Ureter (tissue), 1 donor: ENCODE measurements around the gene RASL12. TPM values are rescaled to one million over a fixed set of nuclear protein-coding genes. Genes with fewer than 3 reads are reported as not detected.
"Not testable (repeated sequence)": the region's sequence is repeated elsewhere in the genome, so short reads cannot be mapped to it uniquely, and the experiment has no call there.

Experiments used
- DNase-seq: peaks from one replicate; pipeline ENCODE4 v3.0.0-alpha.2; 2020; ENCODE audit warnings: low spot score
- total RNA-seq: library from RNA; stranded (reverse); gene quantifications from one replicate; pipeline ENCODE4 v1.2.4, GENCODE V29; 2023
- donor health status: DM: yes; HTN: yes; CAD: no.

RASL12 gene
- total RNA-seq, 1 donor from 2014 or later, result 32.8 TPM

DNA sequence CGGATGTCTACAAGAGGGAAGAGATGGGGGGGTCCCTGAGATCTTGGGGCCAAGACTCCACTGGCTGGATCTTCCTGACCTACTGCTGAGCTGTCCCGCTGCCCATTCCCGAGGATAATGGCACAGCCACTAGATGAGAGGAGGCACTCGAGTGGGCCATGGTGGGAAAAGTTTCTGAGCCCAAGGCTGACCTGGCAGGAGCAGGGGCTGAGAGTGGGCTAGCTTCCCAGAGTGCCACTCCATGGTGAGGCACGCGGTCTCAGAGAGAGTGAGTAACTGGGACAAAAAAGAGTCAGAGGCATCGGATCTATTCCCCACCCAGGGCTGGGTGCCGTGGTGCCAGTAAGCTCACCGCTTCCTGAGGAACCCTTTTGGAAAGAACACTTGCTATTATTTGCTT, 11.7 kb downstream of the RASL12 start:
- DNase-seq, result no peak

DNA sequence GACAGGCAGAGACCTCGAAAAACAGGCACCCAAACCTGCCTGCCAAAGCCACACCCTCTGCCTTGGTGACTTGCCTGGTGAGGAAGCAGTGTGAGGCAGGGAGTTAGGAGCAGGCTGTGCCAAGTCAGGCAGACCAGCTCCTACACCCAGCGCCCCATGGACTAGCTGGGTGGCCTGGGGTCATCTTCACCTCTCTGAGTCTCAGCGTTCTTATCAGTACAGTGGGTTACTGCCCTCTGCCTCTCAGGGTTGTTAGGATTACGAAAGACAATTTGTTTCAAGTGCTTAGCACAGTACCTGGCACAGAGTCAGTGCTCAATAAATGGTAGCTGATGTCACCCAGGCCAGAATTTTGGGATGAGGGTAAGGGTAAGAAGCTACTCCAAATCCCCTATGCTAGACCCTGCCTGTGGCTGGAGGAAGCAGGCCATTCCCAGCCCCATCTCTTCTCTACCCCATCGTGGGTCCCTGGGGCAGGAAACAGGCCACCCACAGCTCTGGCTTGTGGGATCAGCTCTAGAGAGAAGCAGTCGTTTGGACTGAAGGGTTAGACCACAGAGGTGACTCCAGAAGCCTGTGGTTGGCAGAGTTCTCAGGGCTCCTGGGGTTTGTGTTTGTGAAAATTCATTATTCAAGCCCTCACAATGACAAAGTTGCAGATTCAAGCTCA, 12.5 kb downstream of the RASL12 start:
- DNase-seq, result no peak

DNA sequence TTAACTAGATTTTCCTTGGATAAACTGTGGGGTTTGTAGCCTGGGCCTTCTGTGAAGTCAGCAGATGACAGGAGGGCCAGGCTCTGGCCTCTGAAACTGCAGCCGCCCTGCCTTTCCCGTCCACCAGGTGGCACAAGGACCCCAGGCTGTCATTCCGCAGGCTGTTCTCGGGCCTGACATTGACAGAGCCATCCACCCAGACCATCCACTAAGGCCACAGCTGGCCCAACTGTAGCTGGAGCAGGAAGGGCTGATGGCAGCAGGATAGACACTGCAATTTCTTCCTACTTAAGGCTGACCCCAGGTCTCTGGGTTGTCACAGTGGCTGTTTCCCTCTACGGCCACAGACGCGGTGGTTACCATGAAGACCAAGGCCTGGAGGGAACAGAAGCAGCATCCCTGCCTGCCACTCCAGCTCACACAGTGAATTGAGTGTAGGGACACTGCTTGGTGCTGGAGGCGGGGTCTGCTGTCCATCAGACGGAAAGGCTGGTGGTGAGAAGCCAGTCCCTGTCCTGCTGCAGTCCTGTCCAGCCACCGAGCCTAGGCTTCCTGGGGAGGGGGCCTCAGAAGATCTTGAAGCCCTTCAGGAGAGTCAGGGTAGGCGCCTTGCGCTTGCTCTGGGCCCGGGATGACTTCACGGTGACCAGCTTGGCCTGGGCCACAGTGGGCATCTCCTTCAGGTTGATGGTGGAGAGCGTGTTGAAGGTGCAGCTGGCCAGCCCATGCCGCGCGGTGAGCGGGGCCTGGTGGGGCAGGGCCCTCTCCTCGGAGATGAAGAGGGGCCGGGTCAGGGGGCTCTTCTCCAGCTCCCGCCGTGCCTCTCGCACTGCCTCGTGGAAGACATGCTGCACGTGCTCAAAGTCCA, 13.2 kb downstream of the RASL12 start:
- DNase-seq, result peak; percentile 80

DNA sequence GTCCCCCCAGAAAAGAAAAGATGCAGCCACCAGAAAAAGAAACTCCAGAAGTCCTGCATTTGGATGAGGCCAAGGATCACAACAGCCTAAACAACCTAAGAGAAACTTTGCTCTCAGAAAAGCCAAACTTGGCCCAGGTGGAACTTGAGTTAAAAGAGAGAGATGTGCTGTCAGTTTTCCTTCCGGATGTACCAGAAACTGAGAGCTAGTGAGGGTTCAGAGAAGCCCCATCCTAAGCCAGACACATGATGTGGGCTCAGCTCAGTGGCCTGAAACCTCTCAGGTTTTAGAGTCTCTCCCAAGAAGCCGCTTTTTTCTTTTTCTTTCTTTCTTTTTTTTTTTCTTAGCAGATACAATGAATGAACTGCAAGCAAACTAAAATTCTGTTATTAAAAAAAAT, 14.8 kb downstream of the RASL12 start:
- no peak for DNase-seq

DNA sequence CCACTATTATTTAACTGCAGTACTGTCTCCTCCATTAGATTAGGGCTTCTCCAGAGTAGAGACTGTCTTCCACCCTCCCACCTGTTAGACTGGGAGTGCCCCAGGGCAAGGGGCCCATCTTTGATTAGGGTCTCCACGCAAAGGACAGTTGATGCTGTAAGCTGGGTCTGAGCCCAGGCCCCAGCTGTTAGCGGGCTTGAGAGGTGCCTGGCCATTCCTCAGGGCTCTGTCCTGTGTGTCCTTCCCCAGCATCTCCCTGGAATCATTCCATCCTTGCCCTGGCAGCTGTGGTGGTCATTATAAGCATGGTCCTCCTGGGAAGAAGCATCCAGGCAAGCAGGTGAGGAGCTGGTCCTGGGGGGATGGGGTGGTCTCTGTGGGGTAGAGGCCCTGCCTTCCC, 16.5 kb downstream of the RASL12 start:
- DNase-seq, result no peak

DNA sequence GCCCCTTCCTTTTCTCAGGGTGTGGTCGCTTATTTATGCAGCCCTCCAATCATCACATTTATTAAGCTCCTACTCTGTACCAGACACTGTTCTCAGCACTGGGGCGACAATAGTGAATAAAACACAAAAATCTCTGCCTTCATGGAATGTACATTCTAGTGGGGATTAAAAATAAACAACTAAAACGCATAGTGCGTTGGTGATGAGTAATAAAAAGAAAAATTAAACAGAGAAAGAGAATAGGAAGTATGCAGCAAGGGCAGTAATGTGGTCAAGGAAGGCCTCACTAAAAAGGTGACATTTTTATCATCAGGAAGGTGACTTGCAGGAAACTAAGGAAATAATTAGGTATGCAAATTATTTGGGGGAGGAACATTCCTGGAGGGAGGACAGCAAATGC, 17.5 kb downstream of the RASL12 start:
- DNase-seq, result no peak

DNA sequence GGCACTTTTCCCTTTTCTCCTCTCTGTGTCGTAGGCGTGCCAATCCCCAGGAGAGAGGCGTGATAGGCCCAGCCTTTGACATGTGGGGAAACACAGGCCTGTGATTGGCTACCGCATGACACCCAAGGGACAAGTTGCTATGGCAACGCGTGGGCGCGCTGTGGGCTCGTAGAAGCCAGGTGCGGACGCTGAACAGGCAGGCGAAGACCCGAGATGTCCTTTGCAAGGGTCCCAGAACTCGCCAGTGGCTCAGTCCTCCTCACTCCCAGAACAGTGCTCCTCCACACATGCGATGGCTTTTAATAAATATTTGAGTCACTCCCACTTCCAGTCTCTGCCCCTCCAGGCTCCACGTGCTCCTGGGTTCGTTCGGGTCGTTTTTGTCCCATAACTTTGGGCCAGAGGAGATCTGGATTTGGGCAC, 18.4 kb downstream of the RASL12 start:
- peak; percentile 89 for DNase-seq

DNA sequence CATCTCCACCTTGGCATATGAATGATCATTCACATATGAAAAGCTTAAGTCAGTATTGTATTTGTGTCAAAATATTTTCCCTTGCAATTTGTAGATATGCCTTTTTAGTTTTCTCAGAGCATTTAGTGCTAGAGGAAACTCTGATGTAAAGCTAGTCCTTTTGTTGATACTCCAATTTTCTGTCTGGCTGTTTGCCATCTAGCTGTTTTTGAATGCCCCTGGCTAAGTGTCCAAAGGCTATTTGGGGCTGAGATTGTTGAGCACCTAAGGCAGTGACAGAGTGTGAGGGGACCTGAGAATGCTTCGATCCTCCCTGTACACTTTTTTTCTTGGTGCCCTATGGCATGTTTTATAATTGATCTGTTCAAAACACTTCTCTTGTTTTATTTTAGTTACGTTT, 19.6 kb downstream of the RASL12 start:
- no peak for DNase-seq

DNA sequence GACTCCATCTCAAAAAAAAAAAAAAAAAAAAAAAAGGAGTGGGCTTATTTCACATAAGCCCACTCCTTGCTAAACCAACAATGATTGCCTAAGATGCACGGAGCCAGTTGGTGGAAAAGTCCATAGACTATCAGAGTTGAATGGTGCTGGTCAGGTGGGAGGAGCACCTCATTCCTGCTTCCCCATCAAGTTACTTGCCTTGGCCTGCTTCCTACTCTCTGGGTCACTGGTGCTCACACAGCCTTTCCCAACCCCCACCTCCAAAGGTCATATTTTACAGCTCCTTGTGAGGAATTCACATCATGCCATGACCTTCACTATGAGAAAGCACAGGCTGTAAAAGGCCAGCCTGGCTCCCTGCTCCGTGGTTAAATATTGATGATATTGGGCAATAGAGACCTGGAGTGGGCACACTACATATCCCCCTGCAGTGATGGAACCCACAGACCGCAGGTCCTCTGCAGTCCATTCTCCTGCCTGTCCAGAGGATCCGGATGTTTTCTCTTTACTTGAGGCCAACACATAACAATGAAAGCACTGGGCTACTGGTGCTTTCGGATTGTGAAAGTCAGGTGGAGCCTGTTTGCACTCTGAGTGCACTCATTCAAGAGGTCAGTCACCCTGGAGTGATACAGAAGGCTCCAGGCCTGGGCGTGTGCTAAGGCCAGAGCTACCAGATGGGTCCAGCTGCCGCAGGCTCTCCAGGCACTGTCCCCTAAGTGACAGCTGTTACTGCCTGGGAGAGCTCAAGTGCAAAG, 22.9 kb downstream of the RASL12 start, which contains the start of gene SLC51B:
Gene SLC51B (plus strand): TSS at position 664 of the 758 bp plus-strand sequence. CDS start 4,618 bp downstream, outside the sequence.
- no peak for DNase-seq

DNA sequence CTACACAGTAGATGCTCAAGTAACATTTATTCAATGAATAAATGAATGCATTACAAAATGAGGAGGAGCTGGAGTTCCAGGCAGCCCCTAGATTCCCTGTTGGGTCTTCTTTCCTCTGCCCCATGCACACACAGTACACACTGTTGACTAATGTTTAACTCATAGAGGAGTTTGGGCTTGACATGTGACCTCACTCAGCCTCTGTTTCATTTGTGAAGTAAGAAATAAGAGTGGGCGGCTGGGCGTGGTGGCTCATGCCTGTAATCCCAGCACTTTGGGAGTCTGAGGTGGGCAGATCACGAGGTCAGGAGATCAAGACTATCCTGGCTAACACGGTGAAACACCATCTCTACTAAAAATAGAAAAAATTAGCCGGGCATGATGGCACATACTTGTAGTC, 23.6 kb downstream of the RASL12 start:
- DNase-seq, result not testable (repeated sequence)

DNA sequence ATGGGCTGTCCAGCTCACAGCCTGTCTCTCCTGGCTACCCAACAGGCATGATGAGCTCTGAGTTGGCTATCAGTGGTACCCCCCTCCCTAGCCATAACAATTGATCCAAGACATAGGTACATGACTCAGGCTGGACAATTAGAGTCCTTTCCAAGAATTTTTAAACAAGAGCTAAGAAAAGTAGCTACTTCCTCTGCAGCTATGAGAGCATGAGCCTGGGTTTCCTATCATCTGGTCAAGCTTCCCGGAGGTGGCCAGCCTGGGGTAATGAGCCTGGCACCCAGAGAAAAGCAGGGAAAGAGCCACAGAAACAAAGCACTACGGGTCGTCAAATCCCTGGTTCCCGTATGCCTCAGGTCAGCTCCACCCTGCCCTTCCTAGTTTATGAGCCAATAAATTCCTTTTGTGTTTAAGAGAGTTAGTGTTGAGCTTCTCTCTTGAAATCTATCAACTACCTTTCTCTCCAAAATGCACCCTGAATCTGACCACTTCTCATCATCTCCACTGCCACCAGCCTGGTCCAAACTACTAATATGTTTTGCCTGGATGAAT, 24.9 kb downstream of the RASL12 start:
- no peak for DNase-seq

DNA sequence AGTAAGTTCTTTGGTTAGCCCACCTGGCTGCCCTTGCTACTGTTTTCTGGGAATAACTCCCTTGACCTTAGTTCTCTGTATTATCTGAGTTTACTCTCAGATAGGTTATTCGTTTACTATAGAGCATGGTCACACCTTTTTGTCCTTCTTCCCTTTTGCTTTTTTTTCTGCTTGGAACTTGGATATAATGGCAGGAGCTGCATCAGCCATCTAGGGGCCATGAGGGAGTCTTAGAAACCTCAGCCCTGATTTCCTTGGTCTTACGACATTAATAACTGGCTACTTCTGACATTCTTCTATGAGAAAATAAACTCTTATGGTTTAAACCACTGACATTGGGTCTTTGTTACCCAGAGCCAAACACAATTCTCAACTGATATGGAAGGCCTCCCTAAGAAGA, 26.0 kb downstream of the RASL12 start:
- no peak for DNase-seq

DNA sequence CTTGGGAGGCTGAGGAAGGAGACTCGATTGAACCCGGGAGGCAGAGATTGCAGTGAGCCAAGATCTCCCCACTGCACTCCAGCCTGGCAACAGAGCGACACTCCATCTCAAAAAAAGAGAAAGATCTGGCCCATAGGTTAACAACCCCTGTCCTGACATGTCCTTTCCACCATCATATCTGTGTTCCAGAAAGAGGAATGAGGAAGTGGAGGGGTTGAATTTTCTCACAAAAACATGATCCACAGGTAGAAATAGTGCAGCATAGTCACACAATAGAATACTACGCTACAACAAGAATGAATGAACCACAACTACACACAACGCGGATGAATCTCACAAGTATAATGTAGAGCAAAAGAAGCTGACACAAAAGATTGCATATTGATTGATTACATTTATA, 27.3 kb downstream of the RASL12 start:
- DNase-seq, result no peak

DNA sequence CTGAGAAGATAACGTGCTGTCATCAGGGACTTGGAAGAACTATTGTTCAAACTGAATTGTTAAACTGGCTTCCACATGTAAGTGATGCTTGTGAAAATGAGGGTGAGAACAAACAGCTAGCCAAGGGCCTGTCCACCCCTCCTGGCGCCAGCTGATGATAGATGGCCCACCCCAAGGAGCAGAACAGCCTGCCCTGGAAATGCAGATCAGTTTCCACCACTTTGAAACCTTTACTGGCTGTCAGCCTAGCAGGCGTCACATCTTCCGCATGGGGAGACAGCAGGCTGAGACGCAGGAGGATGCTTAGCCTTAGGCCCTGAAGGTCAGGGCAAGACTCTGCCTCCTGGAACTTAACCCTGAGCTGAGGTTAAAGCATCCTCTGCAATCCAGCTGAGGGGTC, 29.0 kb downstream of the RASL12 start:
- no peak for DNase-seq

DNA sequence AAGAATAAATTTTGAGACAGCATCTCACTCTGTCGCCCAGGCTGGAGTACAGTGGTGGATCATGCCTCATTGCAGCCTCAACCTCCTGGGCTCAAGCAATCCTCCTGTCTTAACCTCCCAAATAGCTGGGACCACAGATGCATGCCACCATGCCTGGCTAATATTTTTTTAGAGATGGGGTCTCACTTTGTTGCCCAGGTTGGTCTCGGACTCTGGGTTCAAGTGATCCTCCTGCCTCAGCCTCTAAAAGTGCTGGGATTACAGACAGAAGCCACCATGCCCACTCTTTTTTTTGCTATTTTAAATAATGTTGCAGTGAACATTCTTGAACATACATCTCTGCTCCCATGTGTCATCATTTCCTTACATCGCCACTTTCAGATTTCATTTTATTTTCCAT, 29.4 kb downstream of the RASL12 start:
- DNase-seq, result no peak

DNA sequence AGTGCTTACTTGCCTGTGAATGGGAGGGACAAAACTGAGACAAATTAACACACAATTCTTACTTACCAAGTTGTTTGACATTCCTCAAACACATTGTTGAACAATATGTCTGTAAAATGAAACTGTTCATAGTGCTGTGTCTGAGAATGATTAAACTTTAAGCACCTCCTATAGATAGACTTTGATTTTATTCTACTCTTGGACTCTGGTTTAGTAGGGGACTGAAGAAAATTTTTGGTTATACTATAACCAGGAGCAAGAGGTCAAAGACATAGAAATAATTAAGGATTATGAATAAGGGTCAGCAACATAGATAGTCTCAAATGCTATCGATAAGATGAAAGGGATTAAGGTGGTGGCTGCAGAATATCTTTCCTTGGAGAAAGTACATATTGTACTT, 30.5 kb downstream of the RASL12 start:
- DNase-seq, result no peak

DNA sequence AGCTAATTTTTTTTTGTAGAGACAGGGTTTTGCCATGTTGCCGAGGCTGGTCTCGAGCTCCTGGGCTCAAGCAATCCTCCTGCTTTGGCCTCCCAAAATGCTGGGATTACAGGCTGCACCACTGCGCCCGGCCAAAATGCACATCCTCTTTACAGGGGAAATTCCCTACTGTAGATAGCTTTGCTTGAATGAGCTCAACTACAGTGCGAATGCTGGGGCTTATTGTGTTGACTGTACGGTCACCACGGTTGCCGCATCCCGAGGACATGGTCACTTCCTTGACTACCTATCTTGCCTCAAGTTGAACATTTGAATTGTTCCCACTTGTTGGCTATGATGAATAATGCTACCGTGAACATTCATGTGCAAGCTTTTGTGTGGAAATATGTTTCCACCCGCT, 33.1 kb downstream of the RASL12 start:
- DNase-seq, result no peak

DNA sequence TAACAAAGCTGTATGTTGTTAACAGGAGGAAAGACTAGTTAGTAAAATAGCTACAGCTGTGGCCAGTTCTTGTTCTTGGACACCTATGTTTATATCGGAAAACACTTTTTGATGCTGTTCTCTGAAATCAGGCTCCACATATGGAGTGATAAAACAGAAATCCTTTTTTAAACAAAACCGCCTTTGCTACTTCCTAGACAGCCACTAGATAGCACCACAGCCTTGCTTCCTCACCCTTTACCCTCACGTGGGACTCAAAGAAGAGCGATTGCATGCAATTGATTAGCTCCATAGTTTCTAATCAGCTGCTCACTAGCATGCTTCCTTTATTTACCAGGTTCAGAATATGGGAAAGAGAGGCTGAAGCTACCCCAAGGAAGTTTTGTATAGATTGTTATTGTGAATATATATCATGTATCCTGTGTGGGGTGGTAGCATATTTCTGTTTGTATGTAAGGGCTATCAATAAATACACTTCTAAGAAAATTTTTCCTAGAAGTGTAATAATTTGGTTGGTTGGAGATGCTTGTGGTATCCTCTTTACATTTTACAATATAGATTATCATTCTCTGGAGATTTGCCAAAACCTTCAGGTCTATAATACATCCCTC, 34.0 kb downstream of the RASL12 start:
- DNase-seq, result no peak

DNA sequence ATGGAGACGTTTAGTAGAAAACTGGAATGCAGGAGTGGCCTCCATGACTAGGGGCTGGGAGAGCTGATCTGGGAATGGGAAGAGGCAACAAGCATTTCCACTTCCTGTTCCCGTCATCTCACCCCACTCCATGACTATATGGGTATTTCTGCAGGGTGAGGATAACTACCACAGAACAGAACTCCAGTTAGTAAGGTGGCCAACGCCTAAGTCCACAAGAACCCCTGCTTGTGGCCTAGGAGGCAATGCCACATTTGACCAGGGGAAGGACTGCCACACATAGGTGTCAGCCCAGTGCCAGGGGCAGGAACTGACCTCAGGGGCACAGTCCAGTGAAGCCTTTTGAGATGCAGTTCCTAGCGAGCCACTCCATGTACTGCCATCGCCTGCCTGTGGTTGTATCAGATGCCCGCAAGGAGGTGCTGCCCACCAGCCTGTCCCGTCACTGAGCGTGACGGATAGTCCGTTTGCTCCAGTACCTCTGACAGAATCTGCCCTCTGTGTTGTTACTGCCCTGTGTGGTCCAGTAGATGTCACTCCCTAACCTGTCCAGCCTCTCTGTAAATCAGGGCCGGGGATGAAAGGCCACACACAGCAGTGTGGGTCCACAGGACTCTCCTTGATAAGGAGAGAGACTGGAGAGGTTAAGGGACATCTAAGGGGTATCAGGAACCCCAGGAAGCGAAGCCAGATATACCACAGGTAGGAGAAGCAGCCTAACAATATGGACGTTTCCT, 34.8 kb downstream of the RASL12 start:
- DNase-seq, result no peak

DNA sequence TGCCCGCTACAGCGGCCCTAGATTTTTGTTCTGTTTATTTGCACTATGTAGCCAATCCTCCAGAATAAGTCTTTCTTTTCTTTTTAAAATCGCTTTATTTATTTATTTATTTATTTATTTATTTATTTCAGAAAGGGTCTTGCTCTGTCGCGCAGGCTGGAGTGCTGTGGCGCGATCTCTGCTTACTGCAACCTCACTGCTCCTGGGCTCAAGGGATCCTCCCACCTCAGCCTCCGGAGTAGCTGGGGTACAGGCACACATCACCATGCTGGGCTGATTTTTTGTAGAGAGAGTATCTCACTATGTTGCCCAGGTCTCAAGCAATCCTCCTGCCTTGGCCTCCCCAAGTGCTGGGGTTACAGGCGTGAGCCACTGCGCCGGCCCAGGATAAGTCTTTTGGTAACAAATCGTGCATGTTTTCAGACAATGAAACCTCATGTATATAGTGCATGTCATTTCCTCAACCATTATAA, 38.0 kb downstream of the RASL12 start:
- DNase-seq, result no peak
